A673 (cell line): ENCODE measurements around the gene SPNS2.

Source experiments
- EZH2 ChIP-seq: fragments of 200-600 bp; sonication (generic); IDR thresholded peaks from 2 replicates; pipeline ENCODE4 v1.6.1; 2017; ENCODE audit warnings: borderline replicate concordance, low read depth, mild to moderate bottlenecking, mixed read lengths, antibody characterized with exemption, low read length; ENCODE audit not compliant: poor library complexity, severe bottlenecking
- TF ChIP-seq, protein P1 (sequence below): fragments of 300-800, 200-600 bp; sonication (generic); conservative IDR thresholded peaks from 2 replicates; pipeline ENCODE4 v1.5.1; 2017; ENCODE audit warnings: low read depth, mild to moderate bottlenecking, antibody characterized with exemption, low read length, moderate library complexity, mixed read lengths

DNA sequence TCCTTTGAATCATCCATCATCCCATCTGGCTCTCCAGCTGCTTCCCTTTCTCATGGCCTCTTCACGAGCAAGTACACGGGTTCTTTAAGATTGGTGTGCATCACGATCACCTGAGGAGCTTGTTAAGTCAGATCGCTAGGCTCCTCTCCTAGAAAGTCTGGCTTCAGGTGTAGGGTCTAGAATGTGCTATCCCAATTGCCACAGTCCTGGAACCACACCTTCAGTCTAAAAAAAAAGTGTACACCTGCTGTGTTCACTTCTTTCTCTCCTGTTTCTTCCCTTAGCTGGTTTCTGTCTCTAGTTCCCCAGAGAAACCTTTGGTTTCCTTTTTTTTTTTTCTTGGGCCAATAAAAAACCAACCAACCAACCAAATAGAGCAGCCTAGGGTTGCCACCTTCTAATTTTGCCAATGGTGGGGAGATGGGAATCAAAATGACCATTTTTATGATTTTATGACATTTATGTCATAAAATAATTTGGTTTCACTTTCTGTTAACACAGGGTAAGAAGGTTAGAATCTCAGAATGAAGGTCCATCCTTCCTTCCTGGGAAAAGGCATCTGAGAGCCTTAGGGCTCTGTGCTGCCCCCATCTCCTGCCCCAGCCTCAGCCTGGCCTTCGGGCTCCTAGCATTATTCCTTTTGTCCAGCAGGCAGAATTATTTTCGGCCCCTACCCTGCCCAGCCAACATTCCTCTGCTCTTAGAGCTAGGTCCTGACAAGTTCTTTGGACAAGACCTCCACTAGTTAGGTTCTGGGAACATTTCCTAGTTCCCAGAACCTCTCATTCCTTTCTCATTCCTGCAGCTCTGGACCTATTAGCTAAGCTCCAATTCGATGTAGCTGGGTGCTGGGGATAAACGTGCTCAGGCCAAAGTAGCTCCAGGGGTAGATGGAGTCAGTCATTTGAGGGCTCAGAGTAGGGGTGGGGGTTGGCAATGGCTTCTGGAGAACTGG is 63.6 kb downstream of the SPNS2 start:
- TF ChIP-seq, protein P1, sequence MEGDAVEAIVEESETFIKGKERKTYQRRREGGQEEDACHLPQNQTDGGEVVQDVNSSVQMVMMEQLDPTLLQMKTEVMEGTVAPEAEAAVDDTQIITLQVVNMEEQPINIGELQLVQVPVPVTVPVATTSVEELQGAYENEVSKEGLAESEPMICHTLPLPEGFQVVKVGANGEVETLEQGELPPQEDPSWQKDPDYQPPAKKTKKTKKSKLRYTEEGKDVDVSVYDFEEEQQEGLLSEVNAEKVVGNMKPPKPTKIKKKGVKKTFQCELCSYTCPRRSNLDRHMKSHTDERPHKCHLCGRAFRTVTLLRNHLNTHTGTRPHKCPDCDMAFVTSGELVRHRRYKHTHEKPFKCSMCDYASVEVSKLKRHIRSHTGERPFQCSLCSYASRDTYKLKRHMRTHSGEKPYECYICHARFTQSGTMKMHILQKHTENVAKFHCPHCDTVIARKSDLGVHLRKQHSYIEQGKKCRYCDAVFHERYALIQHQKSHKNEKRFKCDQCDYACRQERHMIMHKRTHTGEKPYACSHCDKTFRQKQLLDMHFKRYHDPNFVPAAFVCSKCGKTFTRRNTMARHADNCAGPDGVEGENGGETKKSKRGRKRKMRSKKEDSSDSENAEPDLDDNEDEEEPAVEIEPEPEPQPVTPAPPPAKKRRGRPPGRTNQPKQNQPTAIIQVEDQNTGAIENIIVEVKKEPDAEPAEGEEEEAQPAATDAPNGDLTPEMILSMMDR = no peak
- TF ChIP-seq EZH2 = no peak
